SH-SY5Y (cell line): ENCODE data around the gene KRTAP22-2.

Source experiments
- GATA2 ChIP-seq: IDR thresholded peaks from 2 replicates; pipeline ENCODE4 v1.6.1; 2011; ENCODE audit warnings: mild to moderate bottlenecking, low read depth, low read length
- GATA3 ChIP-seq: IDR thresholded peaks from 2 replicates; pipeline ENCODE4 v1.6.1; 2011; ENCODE audit warnings: low read depth, mild to moderate bottlenecking, low read length, moderate library complexity

- no peak for TF ChIP-seq GATA2
- TF ChIP-seq GATA3, result no peak
These were observed at the start of gene KRTAP22-2 for GRCh38 chr21:30590297-30590696.
